Activated T-helper 17 cell treated with anti-CD3 and anti-CD28 coated beads, Interleukin-2, amount 50 U/mL, for 72 hours (primary cell): ENCODE results near the gene EXOSC6. TPM values are rescaled to one million over a fixed set of nuclear protein-coding genes. Genes with fewer than 3 reads are reported as not detected.
"Not testable (repeated sequence)": the region's sequence is repeated elsewhere in the genome, so short reads cannot be mapped to it uniquely, and the experiment has no call there.

Experiments used
- ATAC-seq: fragments of 150-1000 bp; cut with Tn5 transposase; replicated peaks from 2 replicates; pipeline ENCODE4 v1.10.0; 2021; ENCODE audit warnings: mild to moderate bottlenecking, moderate library complexity
- H3K27ac Mint-ChIP-seq: one replicate; pipeline ENCODE4 v1.8.0; 2022; ENCODE audit warnings: mixed read lengths
- H3K27me3 Mint-ChIP-seq: one replicate; pipeline ENCODE4 v1.8.0; 2022; ENCODE audit warnings: mixed read lengths
- H3K36me3 Mint-ChIP-seq: one replicate; pipeline ENCODE4 v1.8.0; 2022; ENCODE audit warnings: low read depth, mild to moderate bottlenecking, mixed read lengths
- H3K4me1 Mint-ChIP-seq: one replicate; pipeline ENCODE4 v1.8.0; 2022; ENCODE audit warnings: mixed read lengths
- H3K4me3 Mint-ChIP-seq: one replicate; pipeline ENCODE4 v1.8.0; 2022; ENCODE audit warnings: mild to moderate bottlenecking, mixed read lengths
- H3K9me3 Mint-ChIP-seq: one replicate; pipeline ENCODE4 v1.8.0; 2022; ENCODE audit warnings: mixed read lengths
- total RNA-seq, 2 donors: library from RNA; stranded (reverse); gene quantifications; one replicate each; pipeline ENCODE4 v1.2.3, GENCODE V29; 2022

EXOSC6 gene
- total RNA-seq, 2 donors from 2014 or later: 19.2 to 33.6 TPM

DNA sequence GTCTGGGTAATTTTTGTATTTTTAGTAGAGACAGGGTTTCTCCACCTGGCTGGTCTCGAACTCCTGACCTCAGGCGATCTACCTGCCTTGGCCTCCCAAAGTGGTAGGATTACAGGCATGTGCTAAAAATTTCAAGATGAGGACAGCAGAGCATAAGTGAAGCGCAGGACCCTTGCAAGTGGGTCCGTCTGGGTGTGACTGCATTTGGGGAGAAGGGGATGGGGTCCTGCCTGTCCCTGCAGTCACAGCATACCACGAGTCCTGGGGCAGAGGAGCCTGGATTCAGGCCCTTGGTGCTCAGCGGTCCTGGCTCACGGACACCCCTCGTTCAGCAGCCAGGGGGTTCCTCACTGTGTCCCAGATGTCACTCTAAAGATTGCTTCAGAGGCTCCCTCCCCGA, 53.5 kb downstream of the EXOSC6 start:
- H3K4me1 Mint-ChIP-seq, H3K27me3 Mint-ChIP-seq, H3K27ac Mint-ChIP-seq, H3K36me3 Mint-ChIP-seq, H3K4me3 Mint-ChIP-seq, H3K9me3 Mint-ChIP-seq, ATAC-seq: not testable (repeated sequence)

DNA sequence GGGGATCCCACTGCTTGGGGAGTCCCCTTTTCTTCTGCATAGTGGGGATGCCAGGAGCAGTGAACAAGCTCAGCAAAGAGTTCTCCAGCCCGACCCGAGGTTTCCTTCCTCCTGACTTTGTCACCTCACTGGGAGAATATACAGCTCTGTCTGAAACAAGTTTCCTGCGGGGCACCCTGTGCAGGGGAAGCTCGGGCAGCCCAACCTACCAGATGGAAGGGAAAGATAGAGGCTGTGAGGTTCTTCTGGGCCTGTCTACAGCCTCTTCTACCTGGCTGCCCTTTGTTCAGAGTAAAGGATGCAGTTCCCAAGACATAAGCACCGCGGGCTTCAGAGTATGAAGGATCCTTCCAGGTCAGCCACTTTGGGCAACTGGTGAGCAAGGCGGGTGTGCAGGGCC, 54.1 kb downstream of the EXOSC6 start:
- not testable (repeated sequence) for ATAC-seq, H3K27ac Mint-ChIP-seq, H3K27me3 Mint-ChIP-seq

More for the DNA sequence above, 54.1 kb downstream of the EXOSC6 start:
- not testable (repeated sequence) for H3K9me3 Mint-ChIP-seq, H3K36me3 Mint-ChIP-seq, H3K4me1 Mint-ChIP-seq, H3K4me3 Mint-ChIP-seq

Other genes starting within 250 kb of the EXOSC6 start
- gene PDPR, start 137.6 kb downstream of the EXOSC6 start, total RNA-seq: 10 to 100 TPM; 33.3 to 34.4 TPM
- gene CLEC18C, start 78.2 kb downstream of the EXOSC6 start, total RNA-seq: 1 to 10 TPM in 1 of 2 donors, under 1 TPM in 1; 0.50 to 1.3 TPM
- gene AARS1, start 37.6 kb upstream of the EXOSC6 start, total RNA-seq: 10 to 100 TPM; 52.1 to 80.6 TPM
- gene DDX19B, start 47.2 kb upstream of the EXOSC6 start, total RNA-seq: 10 to 100 TPM; 35.2 to 35.4 TPM
- 10 to 100 TPM; 40.3 to 52.6 TPM for gene DDX19A, start 95.0 kb upstream of the EXOSC6 start, total RNA-seq
- 10 to 100 TPM; 14.5 to 18.6 TPM for gene ST3GAL2, start 187.2 kb upstream of the EXOSC6 start, total RNA-seq
- 10 to 100 TPM in 1 of 2 donors, 1 to 10 TPM in 1; 8.2 to 13.9 TPM for gene FCSK, start 202.7 kb upstream of the EXOSC6 start, total RNA-seq